HepG2 (cell line): Measurements from ENCODE around the gene ADAMTSL4. TPM values are rescaled to one million over a fixed set of nuclear protein-coding genes. Genes with fewer than 3 reads are reported as not detected.

Source experiments
- ATAC-seq: fragments of 200-7000 bp; cut with Tn5 transposase; 3 replicates; pipeline ENCODE4 v1.9.1; 2020; ENCODE audit warnings: mild to moderate bottlenecking, moderate library complexity
- BruUV-seq: library from RNA; stranded (reverse); fragments of 400-500 nt; replicated peaks from 2 replicates; lab custom pipeline; 2021; lab: Mats Ljungman, UMichigan
- CTCF ChIA-PET: fragments of 300-600 bp; formaldehyde crosslinking; extraction: SDS; loops from one replicate; lab custom pipeline; 2021; ENCODE audit warnings: low total read pairs, inconsistent platforms, low intra/inter-chr PET ratio; lab: Yijun Ruan, JAX
- POLR2A ChIA-PET: fragments of 350-600 bp; sonication (Branson Sonifier 250); formaldehyde crosslinking; loops from one replicate; lab custom pipeline; 2020; ENCODE audit warnings: antibody characterized with exemption, inconsistent platforms; lab: Yijun Ruan, JAX
- DNase-seq: peaks from one replicate; pipeline ENCODE4 v3.0.0-alpha.2; 2015; ENCODE audit warnings: low spot score
- FAIRE-seq: peaks from 3 replicates; lab custom pipeline; 2011; peaks lifted over from hg19 to GRCh38; lab: Jason Lieb, UNC
- H2AFZ ChIP-seq: one replicate; pipeline ENCODE4 v1.6.1; 2011; ENCODE audit warnings: low read length, inconsistent platforms
- H3K27ac ChIP-seq: fragments of 300-600 bp; 3 replicates; pipeline ENCODE4 v1.8.0; 2011; ENCODE audit warnings: mixed run types, mild to moderate bottlenecking, mixed read lengths, low read length, inconsistent platforms; ENCODE audit not compliant: insufficient read depth; ENCODE audit errors: extremely low read length
- H3K27me3 ChIP-seq, 2 experiments: fragments of 200-600 bp in 1 of 2; 2 replicates in 1 of 2; 3 replicates in 1 of 2; pipeline versions ENCODE4 v1.6.0 to v1.8.0; 2011; ENCODE audit warnings: low read length in 2 of 2, mild to moderate bottlenecking in 2 of 2, moderate library complexity in 2 of 2, inconsistent platforms in 1 of 2; ENCODE audit not compliant: insufficient read depth in 2 of 2, control insufficient read depth in 1 of 2
- H3K36me3 ChIP-seq, 2 experiments: fragments of 200-600 bp in 1 of 2; replicated peaks in 1 of 2; 2 replicates in 1 of 2; 3 replicates in 1 of 2; pipeline versions ENCODE4 v1.5.1 to v1.8.0; 2011; ENCODE audit warnings: low read length in 2 of 2, inconsistent platforms in 1 of 2; ENCODE audit not compliant: insufficient read depth in 2 of 2, control insufficient read depth in 1 of 2
- H3K4me1 ChIP-seq: 2 replicates; pipeline ENCODE4 v1.5.1; 2012; ENCODE audit warnings: low read length, inconsistent platforms; ENCODE audit not compliant: insufficient read depth
- H3K4me2 ChIP-seq: 2 replicates; pipeline ENCODE4 v1.6.0; 2011; ENCODE audit warnings: low read depth, low read length, inconsistent platforms
- H3K4me3 ChIP-seq, 3 experiments: fragments of 200-600 bp in 1 of 3; sonication (generic), shearing (Covaris generic) in 1 of 3; replicated peaks in 1 of 3; 2 replicates each; pipeline ENCODE4 v1.5.1; 2011 to 2016; ENCODE audit warnings: low read length in 3 of 3, inconsistent platforms in 2 of 3, low read depth in 2 of 3, mild to moderate bottlenecking in 2 of 3, control low read depth in 1 of 3, mixed read lengths in 1 of 3; ENCODE audit not compliant: insufficient read depth in 1 of 3
- H3K79me2 ChIP-seq: one replicate; pipeline ENCODE4 v1.6.1; 2011; ENCODE audit warnings: low read length, inconsistent platforms; ENCODE audit not compliant: insufficient read depth
- H3K9ac ChIP-seq: 2 replicates; pipeline ENCODE4 v1.6.0; 2011; ENCODE audit warnings: mild to moderate bottlenecking, low read depth, low read length, inconsistent platforms; ENCODE audit not compliant: insufficient read depth
- H3K9me3 ChIP-seq: 2 replicates; pipeline ENCODE4 v1.5.1; 2012; ENCODE audit warnings: mild to moderate bottlenecking, low read length
- H4K20me1 ChIP-seq: 2 replicates; pipeline ENCODE4 v1.6.0; 2011; ENCODE audit warnings: inconsistent platforms, mild to moderate bottlenecking, low read length, moderate library complexity; ENCODE audit not compliant: insufficient read depth
- ARID5B ChIP-seq: IDR thresholded peaks from 2 replicates; pipeline ENCODE4 v1.4.0; 2020; ENCODE audit warnings: mild to moderate bottlenecking, missing genetic modification reagents
- RERE ChIP-seq: IDR thresholded peaks from 2 replicates; pipeline ENCODE4 v1.6.1; 2016; ENCODE audit warnings: low read depth, missing genetic modification reagents, missing compliant biosample characterization
- RXRB ChIP-seq: IDR thresholded peaks from 2 replicates; pipeline ENCODE4 v1.6.1; 2016; ENCODE audit warnings: borderline replicate concordance, missing genetic modification reagents, missing compliant biosample characterization
- ZBTB33 ChIP-seq: sonication (generic); formaldehyde crosslinking; IDR thresholded peaks from 2 replicates; pipeline ENCODE4 v1.4.0; 2020; ENCODE audit warnings: missing genetic modification reagents
- WGBS: methylation state at CpG from one replicate; pipeline ENCODE4 v1.1.6; 2017; ENCODE audit warnings: low lambda C conversion rate; 5-methylcytosine and 5-hydroxymethylcytosine counted together
- in situ Hi-C: cut with HindIII; loops from 2 replicates; pipeline ENCODE4 v1.10.0; 2017; ENCODE audit warnings: low pct_unique_long_range_greater_than_20kb; ENCODE audit not compliant: extremely low pct_ligation_motif_present
- intact Hi-C: fragments of 100-400 bp; cut with micrococcal nuclease; formaldehyde crosslinking; loops from one replicate; pipeline ENCODE4 v1.10.0; 2022; ENCODE audit not compliant: unreplicated experiment
- polyA plus RNA-seq, 8 experiments: library from polyadenylated mRNA; depleted of rRNA in 3 of 8; stranded (reverse) in 7 of 8; unstranded in 1 of 8; fragments of >200 nt; fragmentation: Illumina TruSeq in 4 of 8; extraction: Trizol in 4 of 8; gene quantifications; 2 replicates each; pipeline versions ENCODE4 v1.2.1 to v1.2.3, GENCODE V29; 2011 to 2016; ENCODE audit warnings: low read depth in 4 of 8, missing spikeins in 1 of 8, mixed read lengths in 1 of 8; ENCODE audit not compliant: insufficient read depth in 1 of 8
- total RNA-seq, 5 experiments: library from RNA; depleted of rRNA; stranded (reverse); fragments of >200 nt; fragmentation: Illumina TruSeq; extraction: Trizol; gene quantifications; 2 replicates each; pipeline ENCODE4 v1.2.3, GENCODE V29; 2016; ENCODE audit warnings: low read depth in 1 of 5
- TF ChIP-seq, protein P1 (sequence below): sonication (generic); formaldehyde crosslinking; IDR thresholded peaks from 2 replicates; pipeline ENCODE4 v1.5.1; 2020; ENCODE audit warnings: mild to moderate bottlenecking, missing genetic modification reagents, borderline replicate concordance

Gene ADAMTSL4
- total and polyA plus RNA-seq, 2 of the 13 experiments (the other 11 are each of a cell fraction or from before 2014, with no cell fraction given) = 3.9 to 16.4 TPM

DNA sequence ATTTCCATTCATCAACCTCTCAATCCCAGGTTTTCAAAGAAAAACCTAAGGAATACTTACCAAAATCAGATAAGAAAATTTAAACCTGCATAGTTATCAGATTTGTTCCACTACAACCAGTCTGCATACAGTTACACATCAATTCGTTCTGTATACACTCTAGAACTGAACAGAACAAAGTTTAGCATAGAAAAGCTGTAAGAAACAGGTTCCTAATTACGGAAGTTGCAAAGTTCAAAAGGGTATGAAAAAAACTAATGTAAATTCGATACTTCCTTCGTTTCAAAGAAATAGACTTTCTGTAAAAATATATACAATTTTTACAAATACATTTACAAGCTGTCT, 27.1 kb downstream of the ADAMTSL4 start:
- ChIA-PET CTCF (interaction anchor here (2.0 kb wide), 1 partner anchor 15 kb away, joined by 4 read pairs; no protein-coding TSS in a partner anchor), POLR2A (interaction anchor here (0.6 to 11.9 kb wide), 13 partner anchors 11 to 395 kb away, joined by 3 to 469 read pairs (median 4); partner anchors contain the start of genes ENSA, FALEC and GOLPH3L)
- H3K9me3 ChIP-seq = no peaks in the 10 kb centered on the region
- peaks cover 48% of the 10 kb centered on the region for H3K4me1 ChIP-seq
- intact Hi-C loops = loop anchor here (5.0 kb wide), 1 partner anchor 36 kb away; no protein-coding TSS in a partner anchor
- peaks cover 79% of the 10 kb centered on the region for H3K79me2 ChIP-seq
- BruUV-seq = no TSS peak
- 6% methylated on average over 4 of the region's 4 CpGs for WGBS
- no peaks in the 10 kb centered on the region; a peak in 1 of 5 replicates for H3K27me3 ChIP-seq
- peak overlapping the region; percentile 93 to 96 (median 94); a peak in 5 of 6 replicates for H3K4me3 ChIP-seq
- peak overlapping the region; percentile 92 for H3K27ac ChIP-seq
- peak overlapping the region; percentile 94 for H3K9ac ChIP-seq
- in situ Hi-C loops = no loop called here
- FAIRE-seq = no peak
- peaks cover 0 to 49% of the 10 kb centered on the region in 2 experiments; a peak in 4 of 5 replicates for H3K36me3 ChIP-seq
- no peak overlapping the region for H2AFZ ChIP-seq
- ATAC-seq = no peak
- no peak for DNase-seq
- peaks cover 63% of the 10 kb centered on the region for H4K20me1 ChIP-seq
- peak overlapping the region; percentile 81 for H3K4me2 ChIP-seq
- TF ChIP-seq ZBTB33 (CRISPR knock-in tag) (no peak), RXRB (CRISPR knock-in tag) (no peak), RERE (CRISPR knock-in tag) (no peak), ARID5B (CRISPR knock-in tag) (no peak)
- TF ChIP-seq, protein P1, sequence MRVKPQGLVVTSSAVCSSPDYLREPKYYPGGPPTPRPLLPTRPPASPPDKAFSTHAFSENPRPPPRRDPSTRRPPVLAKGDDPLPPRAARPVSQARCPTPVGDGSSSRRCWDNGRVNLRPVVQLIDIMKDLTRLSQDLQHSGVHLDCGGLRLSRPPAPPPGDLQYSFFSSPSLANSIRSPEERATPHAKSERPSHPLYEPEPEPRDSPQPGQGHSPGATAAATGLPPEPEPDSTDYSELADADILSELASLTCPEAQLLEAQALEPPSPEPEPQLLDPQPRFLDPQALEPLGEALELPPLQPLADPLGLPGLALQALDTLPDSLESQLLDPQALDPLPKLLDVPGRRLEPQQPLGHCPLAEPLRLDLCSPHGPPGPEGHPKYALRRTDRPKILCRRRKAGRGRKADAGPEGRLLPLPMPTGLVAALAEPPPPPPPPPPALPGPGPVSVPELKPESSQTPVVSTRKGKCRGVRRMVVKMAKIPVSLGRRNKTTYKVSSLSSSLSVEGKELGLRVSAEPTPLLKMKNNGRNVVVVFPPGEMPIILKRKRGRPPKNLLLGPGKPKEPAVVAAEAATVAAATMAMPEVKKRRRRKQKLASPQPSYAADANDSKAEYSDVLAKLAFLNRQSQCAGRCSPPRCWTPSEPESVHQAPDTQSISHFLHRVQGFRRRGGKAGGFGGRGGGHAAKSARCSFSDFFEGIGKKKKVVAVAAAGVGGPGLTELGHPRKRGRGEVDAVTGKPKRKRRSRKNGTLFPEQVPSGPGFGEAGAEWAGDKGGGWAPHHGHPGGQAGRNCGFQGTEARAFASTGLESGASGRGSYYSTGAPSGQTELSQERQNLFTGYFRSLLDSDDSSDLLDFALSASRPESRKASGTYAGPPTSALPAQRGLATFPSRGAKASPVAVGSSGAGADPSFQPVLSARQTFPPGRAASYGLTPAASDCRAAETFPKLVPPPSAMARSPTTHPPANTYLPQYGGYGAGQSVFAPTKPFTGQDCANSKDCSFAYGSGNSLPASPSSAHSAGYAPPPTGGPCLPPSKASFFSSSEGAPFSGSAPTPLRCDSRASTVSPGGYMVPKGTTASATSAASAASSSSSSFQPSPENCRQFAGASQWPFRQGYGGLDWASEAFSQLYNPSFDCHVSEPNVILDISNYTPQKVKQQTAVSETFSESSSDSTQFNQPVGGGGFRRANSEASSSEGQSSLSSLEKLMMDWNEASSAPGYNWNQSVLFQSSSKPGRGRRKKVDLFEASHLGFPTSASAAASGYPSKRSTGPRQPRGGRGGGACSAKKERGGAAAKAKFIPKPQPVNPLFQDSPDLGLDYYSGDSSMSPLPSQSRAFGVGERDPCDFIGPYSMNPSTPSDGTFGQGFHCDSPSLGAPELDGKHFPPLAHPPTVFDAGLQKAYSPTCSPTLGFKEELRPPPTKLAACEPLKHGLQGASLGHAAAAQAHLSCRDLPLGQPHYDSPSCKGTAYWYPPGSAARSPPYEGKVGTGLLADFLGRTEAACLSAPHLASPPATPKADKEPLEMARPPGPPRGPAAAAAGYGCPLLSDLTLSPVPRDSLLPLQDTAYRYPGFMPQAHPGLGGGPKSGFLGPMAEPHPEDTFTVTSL (CRISPR knock-in tag) = no peak
